SK-N-MC (cell line): ENCODE data around the gene KLK4.

ENCODE experiments used
- EZH2 ChIP-seq: fragments of 200-600 bp; sonication (generic); IDR thresholded peaks from one replicate; pipeline ENCODE4 v1.6.1; 2017; ENCODE audit warnings: antibody characterized with exemption
- POLR2AphosphoS5 ChIP-seq: IDR thresholded peaks from 2 replicates; pipeline ENCODE4 v1.6.1; 2012; ENCODE audit warnings: mild to moderate bottlenecking, low read depth, low read length, borderline replicate concordance

DNA sequence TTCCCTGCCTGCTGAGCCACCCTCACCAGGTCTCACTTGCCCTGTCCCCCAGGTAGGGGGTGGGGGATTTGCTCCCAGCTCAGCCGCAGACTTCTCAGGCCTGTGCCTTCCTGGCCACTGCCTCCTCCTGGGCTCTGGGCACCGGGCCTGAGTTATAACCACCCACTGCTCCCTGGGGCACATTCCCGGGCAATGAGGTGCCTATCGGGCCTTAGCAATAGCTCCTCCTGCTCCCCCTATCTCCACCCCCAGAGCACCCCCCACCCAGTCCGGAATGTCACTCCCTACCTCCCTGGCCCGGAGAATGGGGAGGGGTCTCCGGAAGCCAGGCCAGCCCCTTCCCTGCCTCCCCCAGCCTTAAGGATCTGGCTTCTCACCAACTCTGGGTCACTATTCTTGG lies 41.7 kb upstream of the KLK4 start, which contains the start of gene KLK5:
- TF ChIP-seq EZH2 (no peak), POLR2AphosphoS5 (no peak)
